Activated naive CD4-positive, alpha-beta T cell treated with anti-CD3 and anti-CD28 coated beads, Interleukin-2, amount 50 U/mL, for 16 hours (primary cell): ENCODE results near the gene CLECL1.
A peak's percentile ranks its signal among the peaks of the same experiment; 100 is the strongest.
"Not testable (repeated sequence)": the region's sequence is repeated elsewhere in the genome, so short reads cannot be mapped to it uniquely, and the experiment has no call there.

Experiments used
- DNase-seq: peaks from one replicate; pipeline ENCODE4 v3.0.0-alpha.2; 2020

Gene CLECL1

DNA sequence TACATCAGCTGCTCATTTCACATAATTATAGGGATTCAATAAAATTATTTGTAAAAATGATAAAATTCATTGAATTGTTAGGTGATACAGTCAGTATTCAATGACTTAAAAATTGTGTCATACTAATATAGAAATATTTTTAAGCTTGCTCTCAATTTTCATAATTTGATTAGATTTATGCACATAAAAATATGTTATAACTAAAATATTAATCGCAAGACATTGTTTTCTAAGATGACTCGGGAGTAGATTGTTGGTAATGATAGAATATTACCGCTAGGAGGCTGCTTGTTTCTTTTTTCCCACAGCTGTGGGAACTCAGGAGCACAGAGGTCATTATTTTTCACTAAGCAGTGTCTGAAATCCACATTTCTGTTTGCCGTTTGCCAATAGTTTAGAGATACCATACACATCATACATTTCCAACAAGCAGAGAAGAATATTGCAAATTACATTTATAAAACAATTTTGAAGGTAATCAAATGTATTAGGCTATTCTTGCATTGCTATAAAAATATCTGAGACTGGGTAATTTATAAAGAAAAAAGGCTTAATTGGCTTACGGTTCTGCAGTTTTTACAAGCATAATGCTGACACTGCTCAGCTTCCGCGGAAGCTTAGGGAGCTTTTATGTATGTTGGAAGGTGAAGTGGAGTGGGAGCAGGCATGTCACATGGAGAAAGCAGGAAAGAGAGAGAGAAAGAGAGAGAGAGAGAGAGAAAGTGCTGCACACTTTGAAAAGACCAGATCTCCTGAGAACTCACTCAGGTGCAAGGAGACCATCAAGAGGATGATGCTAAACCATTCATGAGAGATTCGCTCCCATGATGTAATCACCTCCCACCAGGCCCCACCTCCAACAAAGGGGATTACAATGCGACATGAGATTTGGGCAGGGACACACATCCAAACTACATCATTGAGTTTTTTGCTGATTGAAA lies 18.6 kb upstream of the CLECL1 start:
- peak; percentile 61 for DNase-seq

DNA sequence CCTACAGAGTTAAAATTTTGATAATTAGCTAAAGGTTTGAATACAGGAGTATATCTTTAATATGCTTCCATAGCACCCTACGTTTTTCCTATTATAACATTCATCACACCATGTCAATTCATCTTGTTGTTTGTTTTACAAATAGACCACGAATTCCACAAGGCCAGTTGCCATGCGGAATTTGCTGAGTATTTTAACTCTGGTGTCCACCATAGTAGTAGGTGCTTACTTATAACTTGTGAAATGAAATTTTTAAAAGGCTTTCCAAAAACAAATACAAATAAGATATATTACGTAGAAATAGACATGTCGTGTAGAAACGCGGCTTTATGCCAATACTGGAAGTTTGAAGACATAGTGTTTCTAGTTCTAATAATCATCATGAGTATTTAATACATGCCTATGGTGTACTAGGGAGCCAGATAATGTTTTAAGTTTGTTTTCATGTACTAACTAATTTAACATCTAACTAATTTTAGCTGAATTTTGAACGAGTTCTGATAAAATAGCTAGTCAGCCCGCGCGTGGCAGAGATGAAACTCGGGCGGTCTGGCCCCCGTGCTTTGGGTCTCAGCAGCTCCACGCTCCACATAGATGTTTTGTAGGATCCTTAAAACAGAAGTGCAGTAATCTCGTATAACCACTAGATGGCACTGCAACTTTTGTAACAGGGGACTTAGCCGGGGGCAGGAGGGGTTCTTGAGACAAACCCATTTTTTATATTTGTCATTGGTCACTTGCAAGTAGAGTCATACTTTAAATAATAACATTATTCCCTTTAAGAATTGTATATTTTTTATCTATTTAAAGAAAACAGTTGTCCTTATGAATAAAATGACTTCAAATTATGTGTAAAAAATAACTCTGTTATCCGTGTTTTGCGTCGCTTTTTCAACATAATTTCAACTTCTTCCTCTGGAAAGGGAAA lies 17.6 kb upstream of the CLECL1 start:
- peak; percentile 46 for DNase-seq

- DNase-seq, result no peak
Observed at GRCh38 chr12:9749640-9750039, 16.7 kb upstream of the CLECL1 start.

DNA sequence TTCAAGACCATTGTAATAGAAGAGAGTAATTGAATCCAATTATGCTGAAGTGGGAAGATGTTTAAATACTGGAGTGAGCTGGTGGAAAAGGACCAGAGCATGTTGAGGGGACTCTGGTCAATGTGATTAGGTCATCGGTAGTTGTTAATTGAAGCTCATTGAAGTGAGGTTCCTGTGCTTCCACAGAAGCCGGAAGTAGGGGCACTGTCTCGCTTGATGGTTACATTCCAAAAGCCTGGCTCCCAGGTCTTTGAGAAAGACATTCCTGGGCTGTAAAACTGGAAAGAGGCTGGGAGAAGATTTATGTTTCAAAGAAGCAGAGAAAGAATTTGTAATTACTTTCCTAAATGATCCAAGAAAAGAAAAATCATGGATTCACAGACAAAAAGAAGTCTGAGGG lies 12.3 kb upstream of the CLECL1 start:
- no peak for DNase-seq

- no peak for DNase-seq
Observed at GRCh38 chr12:9742661-9743060, 9.8 kb upstream of the CLECL1 start.

DNA sequence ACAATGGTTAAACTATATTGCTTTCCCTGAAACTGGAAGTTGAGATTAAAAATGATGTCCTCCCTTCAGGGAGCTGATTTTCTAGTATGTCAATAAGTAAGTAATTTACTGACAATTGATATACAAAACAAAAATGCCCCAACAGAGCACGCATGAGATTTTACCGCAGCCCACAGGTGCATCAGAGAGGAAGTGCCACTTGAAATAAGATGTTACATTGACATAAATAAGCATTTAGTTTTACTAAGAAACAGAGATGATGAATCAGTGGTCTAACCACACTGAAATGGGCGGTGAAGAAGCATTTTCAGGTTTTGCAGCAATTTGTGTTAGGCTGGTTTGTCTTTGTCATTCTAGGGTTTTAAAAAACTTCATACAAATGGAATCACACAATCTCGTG lies 8.8 kb upstream of the CLECL1 start:
- DNase-seq, result peak; percentile 66

DNA sequence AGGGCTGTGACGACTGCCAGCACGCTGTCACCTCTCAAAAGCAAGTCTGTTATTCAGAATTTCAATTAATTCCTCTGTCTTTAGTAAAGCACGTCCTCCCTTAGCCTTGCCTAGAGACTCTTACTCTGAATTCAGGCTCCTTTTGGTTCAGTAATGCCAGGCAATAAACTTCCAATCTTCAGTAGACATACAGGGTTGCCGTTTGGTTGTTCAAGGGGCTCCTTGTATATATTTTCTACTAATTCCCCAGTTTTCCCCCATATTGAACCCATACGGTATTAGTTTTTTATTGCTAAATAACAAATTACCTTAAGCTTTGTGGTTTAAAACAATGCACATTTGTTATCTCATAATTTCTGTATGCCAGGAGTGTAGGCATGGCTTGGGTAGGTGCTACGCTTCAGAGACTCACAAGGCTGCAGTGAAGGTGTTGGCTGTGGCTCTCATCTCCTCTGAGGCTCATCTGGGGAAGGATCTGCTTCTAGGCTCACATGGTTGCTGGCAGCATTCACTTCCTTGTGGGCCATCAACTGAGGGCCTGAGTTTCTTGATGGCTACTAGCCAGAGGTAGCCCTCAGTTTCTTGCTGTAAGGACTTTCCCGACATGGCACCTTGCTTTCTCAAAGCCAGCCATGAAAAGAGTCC lies 7.3 kb upstream of the CLECL1 start:
- no peak for DNase-seq

- not testable (repeated sequence) for DNase-seq
Observed at GRCh38 chr12:9739404-9740105, 6.7 kb upstream of the CLECL1 start.

GRCh38 chr12:9738905-9739304 lies 6.0 kb upstream of the CLECL1 start:
- not testable (repeated sequence) for DNase-seq

DNA sequence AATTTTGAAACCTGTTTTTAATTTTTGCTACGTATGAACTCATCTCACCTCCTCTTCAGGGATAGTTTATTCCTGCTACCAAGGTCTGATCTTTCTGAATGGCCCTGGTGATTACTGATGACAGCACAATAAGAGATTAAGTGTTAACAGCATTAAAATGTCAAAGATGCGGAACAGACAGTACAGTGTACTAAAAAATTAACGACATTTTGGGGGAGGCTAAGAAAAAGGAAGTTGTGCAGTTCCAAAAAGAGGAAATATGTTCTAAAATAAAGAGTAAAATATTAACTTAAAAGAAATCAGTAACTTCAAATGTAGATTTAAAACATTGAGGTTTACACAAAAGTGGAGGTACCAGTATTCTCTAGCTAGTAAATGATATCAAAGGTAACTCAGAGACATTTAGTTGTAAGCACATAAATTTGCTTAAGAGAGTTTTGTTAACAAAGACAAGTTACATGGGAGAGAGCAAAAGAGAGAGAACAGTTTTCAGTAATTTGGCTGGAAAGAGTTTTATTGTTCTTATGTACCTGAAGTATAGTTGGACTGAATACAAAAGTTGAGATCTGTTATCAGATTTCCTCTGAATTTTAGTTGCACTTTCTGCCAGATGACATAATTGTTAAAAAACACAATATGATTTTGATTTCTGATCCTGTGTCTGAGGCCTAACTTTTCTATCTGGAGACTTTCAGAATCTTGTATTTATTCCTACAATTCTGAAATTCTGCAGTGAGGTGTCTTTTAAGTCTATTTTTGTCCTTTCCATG lies 4.2 kb upstream of the CLECL1 start:
- no peak for DNase-seq

- DNase-seq, result no peak
Observed at GRCh38 chr12:9735601-9736000, 2.7 kb upstream of the CLECL1 start.

DNA sequence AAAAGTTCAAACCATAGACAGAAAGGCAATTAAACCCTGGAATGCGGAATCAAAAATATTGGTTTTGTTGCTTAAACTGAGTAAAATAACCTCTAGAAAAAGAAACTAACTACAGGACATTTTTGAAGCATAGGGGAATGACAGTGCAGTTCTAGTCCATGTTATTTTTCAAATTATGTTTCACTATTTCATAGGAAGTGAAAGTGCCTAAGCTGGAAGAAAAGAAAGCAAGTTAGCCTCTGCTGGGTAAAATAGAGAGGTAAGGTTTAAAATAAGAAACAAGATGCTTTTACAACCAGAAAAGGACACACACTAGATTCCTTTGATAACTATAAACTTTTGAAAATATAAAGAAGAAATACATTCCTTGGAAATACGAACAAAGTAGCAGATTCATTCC lies 1.1 kb downstream of the CLECL1 start:
- DNase-seq, result no peak

DNA sequence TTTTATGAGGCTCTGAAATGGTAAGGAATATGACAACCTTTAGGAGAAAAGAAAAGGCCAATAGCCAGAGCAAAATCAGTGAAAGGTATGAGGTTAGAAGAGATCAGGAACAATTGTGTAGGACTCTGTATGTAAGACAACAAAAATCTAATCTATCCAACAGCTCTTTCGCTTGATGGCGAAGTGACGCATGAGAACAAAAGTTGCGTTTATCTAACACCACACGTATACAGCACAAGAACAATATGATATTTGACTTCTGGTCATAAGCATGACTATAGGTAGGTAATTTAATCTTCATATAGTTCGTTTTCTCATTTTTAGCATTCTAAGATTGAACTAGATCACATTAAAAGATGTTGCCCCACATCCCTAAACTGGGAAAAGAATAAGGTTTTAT lies 1.5 kb downstream of the CLECL1 start:
- no peak for DNase-seq

GRCh38 chr12:9730591-9730990 lies 2.3 kb downstream of the CLECL1 start:
- DNase-seq, result no peak

- no peak for DNase-seq
Observed at GRCh38 chr12:9730011-9730410, 2.9 kb downstream of the CLECL1 start.

DNA sequence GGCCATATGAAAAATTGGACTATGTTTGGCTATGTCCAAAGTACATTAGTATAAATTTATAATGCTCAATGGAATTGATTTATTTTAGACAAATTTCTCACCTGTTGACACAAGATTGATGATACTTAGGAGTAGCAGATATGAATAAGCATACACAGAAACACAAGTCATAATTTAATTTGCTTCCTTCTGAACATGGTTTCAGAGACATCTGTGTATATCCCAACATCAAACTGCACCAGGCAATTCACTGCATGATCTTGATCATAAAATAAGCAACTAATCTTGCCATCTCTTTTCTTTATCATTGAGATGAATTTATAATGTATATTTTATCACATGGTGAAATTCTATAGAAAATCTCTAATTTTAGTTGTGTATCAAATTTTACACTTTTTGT lies 3.8 kb downstream of the CLECL1 start:
- no peak for DNase-seq

DNA sequence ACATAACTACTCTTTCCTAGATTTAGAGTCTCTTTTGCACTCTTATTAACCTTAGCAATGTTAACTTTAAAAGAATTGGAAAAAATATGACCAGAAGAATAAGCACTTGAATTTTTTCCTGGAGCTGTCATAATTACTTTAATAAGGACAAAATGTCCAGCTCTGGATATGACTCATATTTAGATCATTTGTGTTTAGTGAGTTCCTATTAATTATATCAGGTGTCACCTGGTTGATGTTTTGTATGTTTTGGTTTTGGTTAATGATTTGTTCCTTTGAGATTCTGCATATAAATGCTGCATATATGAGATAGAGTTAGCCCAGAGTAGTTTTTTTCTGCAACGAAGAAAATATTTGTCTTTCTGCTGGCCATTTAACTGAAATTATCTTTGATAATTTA lies 5.1 kb downstream of the CLECL1 start:
- no peak for DNase-seq

GRCh38 chr12:9725213-9725870 lies 7.6 kb downstream of the CLECL1 start:
- no peak for DNase-seq

DNA sequence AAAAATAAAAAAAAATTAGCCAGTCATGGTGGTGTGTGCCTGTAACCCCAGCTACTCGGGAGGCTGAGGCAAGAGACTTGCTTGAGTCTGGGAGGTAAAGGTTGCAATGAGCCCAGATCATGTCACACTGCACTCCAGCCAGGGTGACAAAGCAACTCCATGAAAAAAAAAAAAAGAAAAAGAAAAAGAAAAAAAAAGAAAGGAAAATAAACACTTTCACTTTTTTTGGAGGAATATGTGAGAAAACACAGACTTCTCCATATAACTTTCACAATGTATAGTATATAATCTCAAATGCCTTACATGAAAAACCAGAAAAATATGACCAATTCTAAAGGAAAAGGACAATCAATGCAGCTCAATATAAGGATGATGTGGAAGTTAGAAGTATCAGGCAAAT lies 8.9 kb downstream of the CLECL1 start:
- DNase-seq, result no peak

DNA sequence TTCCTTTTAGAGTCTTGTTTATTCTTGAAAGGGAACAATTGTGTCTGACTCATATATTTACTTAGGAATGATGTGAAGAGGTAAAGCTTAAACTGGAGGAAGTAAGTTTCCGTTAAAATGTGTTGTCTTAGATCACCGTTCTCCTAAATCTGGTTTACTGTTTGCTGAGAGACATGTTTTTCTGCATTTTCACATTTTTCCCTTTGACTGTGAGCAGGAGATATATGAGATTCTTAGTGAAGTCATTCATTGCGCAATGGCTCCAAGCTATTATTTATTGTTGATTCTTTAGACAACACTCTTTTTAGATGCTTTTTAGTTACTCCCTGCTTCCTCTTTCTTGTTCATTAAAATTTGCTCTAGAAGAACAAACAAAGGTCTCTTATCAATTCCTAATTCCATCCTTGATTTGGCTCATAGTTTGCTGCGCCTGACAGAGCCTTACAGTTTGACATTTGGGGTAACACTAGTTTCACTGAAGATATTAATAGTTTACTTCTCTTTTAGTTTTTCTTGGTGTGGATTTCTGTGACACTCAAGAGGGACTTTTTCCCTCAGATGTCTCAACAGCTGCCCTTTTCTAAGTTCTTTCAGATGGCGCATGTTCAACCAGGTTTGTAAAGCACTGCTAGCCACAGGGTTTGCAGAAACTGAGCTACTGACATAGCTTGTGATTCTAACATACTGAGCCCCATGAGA lies 11.4 kb downstream of the CLECL1 start:
- DNase-seq, result no peak

- no peak for DNase-seq
Observed at GRCh38 chr12:9719790-9720189, 13.1 kb downstream of the CLECL1 start.
